Neural cell (in vitro differentiated cells): ENCODE measurements around the gene UBXN10. TPM values are rescaled to one million over a fixed set of nuclear protein-coding genes. Genes with fewer than 3 reads are reported as not detected.

Experiments
- H2AFZ ChIP-seq: fragments of 200-600, 300-800 bp; sonication (generic), shearing (Covaris generic); 2 replicates; pipeline ENCODE4 v1.6.0; 2014; ENCODE audit warnings: low read depth, mild to moderate bottlenecking, antibody characterized with exemption, low read length, moderate library complexity
- H3F3A ChIP-seq: fragments of 200-600 bp; shearing (Covaris generic); 2 replicates; pipeline ENCODE4 v1.6.1; 2016; ENCODE audit warnings: mild to moderate bottlenecking, moderate library complexity, mixed read lengths, antibody characterized with exemption, low read length; ENCODE audit not compliant: insufficient read depth, poor library complexity, severe bottlenecking
- H3K27ac ChIP-seq: fragments of 200-600, 300-800 bp; sonication (generic), shearing (Covaris generic); 2 replicates; pipeline ENCODE4 v1.5.1; 2014; ENCODE audit warnings: mild to moderate bottlenecking, low read length, moderate library complexity
- H3K27me3 ChIP-seq: fragments of 300-800, 200-600 bp; sonication (generic), shearing (Covaris generic); 2 replicates; pipeline ENCODE4 v1.6.0; 2014; ENCODE audit warnings: mild to moderate bottlenecking, low read depth, low read length, moderate library complexity; ENCODE audit not compliant: insufficient read depth
- H3K36me3 ChIP-seq: fragments of 300-800, 200-600 bp; sonication (generic), shearing (Covaris generic); 2 replicates; pipeline ENCODE4 v1.5.1; 2014; ENCODE audit warnings: mild to moderate bottlenecking, antibody characterized with exemption, low read length, moderate library complexity; ENCODE audit not compliant: insufficient read depth
- H3K4me2 ChIP-seq: fragments of 300-800, 200-600 bp; sonication (generic), shearing (Covaris generic); 2 replicates; pipeline ENCODE4 v1.6.0; 2014; ENCODE audit warnings: mild to moderate bottlenecking, low read length
- H3K4me3 ChIP-seq: fragments of 300-800, 200-600 bp; sonication (generic), shearing (Covaris generic); 2 replicates; pipeline ENCODE4 v1.5.1; 2014; ENCODE audit warnings: mild to moderate bottlenecking, low read length, moderate library complexity
- H3K79me2 ChIP-seq: fragments of 200-600 bp; shearing (Covaris generic); replicated peaks from 2 replicates; pipeline ENCODE4 v1.6.0; 2014; ENCODE audit warnings: mild to moderate bottlenecking, low read length, moderate library complexity; ENCODE audit not compliant: insufficient read depth
- H3K9ac ChIP-seq: fragments of 300-800, 200-600 bp; sonication (generic), shearing (Covaris generic); 2 replicates; pipeline ENCODE4 v1.6.1; 2016; ENCODE audit warnings: mild to moderate bottlenecking, low read length, mixed read lengths
- H3K9me2 ChIP-seq: fragments of 200-600 bp; shearing (Covaris generic); 2 replicates; pipeline ENCODE4 v1.6.1; 2016; ENCODE audit warnings: mild to moderate bottlenecking, low read length, mixed read lengths; ENCODE audit not compliant: insufficient read depth
- H3K9me3 ChIP-seq: fragments of 200-600, 300-800 bp; sonication (generic), shearing (Covaris generic); 2 replicates; pipeline ENCODE4 v1.6.1; 2016; ENCODE audit warnings: mild to moderate bottlenecking, mixed run types, low read length, moderate library complexity, mixed read lengths
- H4K20me1 ChIP-seq: fragments of 200-600 bp; shearing (Covaris generic); 2 replicates; pipeline ENCODE4 v1.6.1; 2016; ENCODE audit warnings: mild to moderate bottlenecking, mixed run types; ENCODE audit not compliant: insufficient read depth
- CTCF ChIP-seq: fragments of 450-650 bp; IDR thresholded peaks from 2 replicates; pipeline ENCODE4 v1.5.1; 2014; ENCODE audit warnings: antibody characterized with exemption, mild to moderate bottlenecking, moderate library complexity; ENCODE audit not compliant: poor library complexity, severe bottlenecking
- EP300 ChIP-seq: fragments of 450-650 bp; conservative IDR thresholded peaks from 2 replicates; pipeline ENCODE4 v1.6.1; 2014; ENCODE audit warnings: antibody characterized with exemption, mild to moderate bottlenecking, moderate library complexity; ENCODE audit not compliant: poor library complexity, severe bottlenecking
- EZH2 ChIP-seq: fragments of 200-600, 300-800 bp; shearing (Covaris generic), sonication (generic); IDR thresholded peaks from 2 replicates; pipeline ENCODE4 v1.6.1; 2014; ENCODE audit warnings: antibody characterized with exemption, low read length, borderline replicate concordance, mild to moderate bottlenecking; ENCODE audit not compliant: insufficient read depth, poor library complexity, severe bottlenecking
- MXI1 ChIP-seq: fragments of 450-650 bp; conservative IDR thresholded peaks from 2 replicates; pipeline ENCODE4 v1.6.1; 2014; ENCODE audit warnings: antibody characterized with exemption, mild to moderate bottlenecking; ENCODE audit not compliant: poor library complexity, severe bottlenecking
- POLR2AphosphoS5 ChIP-seq: IDR thresholded peaks from 2 replicates; pipeline ENCODE4 v1.6.1; 2012
- RAD21 ChIP-seq: fragments of 450-650 bp; conservative IDR thresholded peaks from 2 replicates; pipeline ENCODE4 v1.6.1; 2014; ENCODE audit warnings: antibody characterized with exemption, mild to moderate bottlenecking, moderate library complexity
- REST ChIP-seq: IDR thresholded peaks from 2 replicates; pipeline ENCODE4 v1.6.1; 2012; ENCODE audit warnings: borderline replicate concordance
- SMC3 ChIP-seq: fragments of 450-650 bp; conservative IDR thresholded peaks from 2 replicates; pipeline ENCODE4 v1.6.1; 2014; ENCODE audit warnings: antibody characterized with exemption, mild to moderate bottlenecking, moderate library complexity; ENCODE audit not compliant: poor library complexity
- TAF1 ChIP-seq: IDR thresholded peaks from 2 replicates; pipeline ENCODE4 v1.6.1; 2012; ENCODE audit warnings: low read depth
- polyA plus RNA-seq: library from polyadenylated mRNA; depleted of rRNA; stranded (reverse); fragments of >200 nt; gene quantifications from 2 replicates; pipeline ENCODE4 v1.2.3, GENCODE V29; 2014

UBXN10 gene
- polyA plus RNA-seq, 1 donor from 2014 or later: 0.64 TPM

GRCh38 chr1:20166051-20166450 lies 19.8 kb upstream of the UBXN10 start:
- Histone ChIP-seq H3F3A (no peaks in the 10 kb centered on the region), H3K27ac (no peak overlapping the region), H3K4me2 (no peak overlapping the region), H2AFZ (no peak overlapping the region), H3K27me3 (no peaks in the 10 kb centered on the region), H4K20me1 (no peaks in the 10 kb centered on the region), H3K79me2 (no peaks in the 10 kb centered on the region), H3K36me3 (no peaks in the 10 kb centered on the region), H3K4me3 (no peak overlapping the region), H3K9ac (no peak overlapping the region), H3K9me2 (no peaks in the 10 kb centered on the region), H3K9me3 (no peaks in the 10 kb centered on the region)
- TF ChIP-seq SMC3: no peak
- TF ChIP-seq POLR2AphosphoS5: no peak
- no peak for TF ChIP-seq CTCF
- TF ChIP-seq EZH2: no peak
- TF ChIP-seq RAD21: no peak
- no peak for TF ChIP-seq REST
- no peak for TF ChIP-seq EP300
- no peak for TF ChIP-seq TAF1
- TF ChIP-seq MXI1: no peak

GRCh38 chr1:20167126-20167525 lies 18.8 kb upstream of the UBXN10 start:
- H3K4me2 ChIP-seq: no peak overlapping the region
- no peaks in the 10 kb centered on the region for H3K27me3 ChIP-seq
- H3K9ac ChIP-seq: no peak overlapping the region
- no peaks in the 10 kb centered on the region for H3K36me3 ChIP-seq
- H3F3A ChIP-seq: no peaks in the 10 kb centered on the region
- H4K20me1 ChIP-seq: no peaks in the 10 kb centered on the region
- no peak overlapping the region for H2AFZ ChIP-seq
- no peak overlapping the region for H3K4me3 ChIP-seq
- H3K9me2 ChIP-seq: no peaks in the 10 kb centered on the region
- H3K27ac ChIP-seq: no peak overlapping the region
- no peaks in the 10 kb centered on the region for H3K79me2 ChIP-seq
- no peaks in the 10 kb centered on the region for H3K9me3 ChIP-seq
- TF ChIP-seq RAD21: no peak
- TF ChIP-seq MXI1: no peak
- TF ChIP-seq CTCF: no peak
- no peak for TF ChIP-seq POLR2AphosphoS5
- no peak for TF ChIP-seq EZH2
- no peak for TF ChIP-seq TAF1
- TF ChIP-seq REST: no peak
- no peak for TF ChIP-seq EP300
- no peak for TF ChIP-seq SMC3
